ENCODE measurements around the gene LNX1.

The LNX1 gene

GRCh38 chr4:53598483-53598882 lies 7.2 kb upstream of the LNX1 start:
- no peak for DNase-seq

- DNase-seq: no peak
Measured at GRCh38 chr4:53596901-53597300, 5.6 kb upstream of the LNX1 start.

GRCh38 chr4:53595834-53596233 lies 4.5 kb upstream of the LNX1 start:
- no peak for DNase-seq

- DNase-seq: no peak
Measured at GRCh38 chr4:53595204-53595603, 3.9 kb upstream of the LNX1 start.

DNA sequence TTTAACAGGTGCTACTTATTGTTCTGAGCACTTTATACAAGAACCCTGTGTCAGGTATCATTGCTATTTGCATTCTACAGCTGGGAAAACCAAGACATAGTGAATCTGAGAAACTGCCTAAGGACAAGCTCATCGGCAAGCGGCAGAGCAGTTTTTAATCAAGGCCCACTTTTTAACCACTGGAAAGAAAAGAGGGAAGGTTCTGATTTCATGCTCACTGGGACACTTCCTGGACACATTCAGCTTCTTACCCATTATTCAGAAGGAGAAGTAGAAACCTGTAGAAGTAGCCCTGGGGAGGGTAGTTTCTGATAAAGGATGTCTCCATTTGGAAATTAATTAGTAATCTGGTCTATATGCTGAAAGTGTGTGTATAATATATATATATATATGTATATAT lies 2.5 kb upstream of the LNX1 start:
- DNase-seq: no peak

DNA sequence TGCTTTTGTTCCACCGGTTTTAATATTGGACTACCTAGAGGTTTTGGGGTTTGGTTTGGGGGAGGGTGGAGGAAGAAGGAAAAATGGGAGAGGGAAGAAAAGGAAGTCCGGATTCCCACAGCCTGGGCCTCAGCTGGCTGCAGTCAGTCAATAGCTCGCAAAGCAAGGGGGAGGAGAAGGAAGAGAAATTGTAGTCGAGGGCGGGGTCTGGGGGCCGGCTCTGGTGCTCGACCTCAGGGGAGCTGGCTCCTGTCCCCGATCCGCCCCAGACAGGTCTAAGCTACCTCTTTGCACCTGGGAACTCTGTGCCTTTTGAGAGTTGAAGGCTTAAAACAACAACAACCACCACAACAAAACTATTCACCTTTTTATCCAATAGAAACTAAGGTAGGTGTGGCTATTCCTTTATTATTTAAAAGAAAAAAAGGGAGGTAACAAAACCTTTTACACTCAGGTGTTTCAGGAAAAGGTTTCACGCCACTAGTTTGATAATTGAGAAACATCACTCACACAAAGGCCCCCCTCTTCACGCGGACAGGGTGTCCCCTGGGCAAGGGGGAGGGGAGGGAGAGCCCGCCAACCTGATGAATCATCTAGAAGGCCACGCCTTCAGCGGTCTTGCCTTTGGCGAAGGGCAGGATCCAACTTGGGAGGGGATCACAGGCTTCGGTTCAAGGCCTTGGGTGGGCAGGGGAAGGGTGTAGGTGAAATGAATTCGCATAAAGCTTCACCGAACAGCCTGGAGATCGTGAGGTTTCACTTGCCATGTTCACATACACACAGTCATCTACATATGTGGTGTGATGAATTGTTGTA lies 1.6 kb upstream of the LNX1 start:
- no peak for DNase-seq

- DNase-seq: no peak
Measured at GRCh38 chr4:53592122-53592521, 836 bp upstream of the LNX1 start.

- no peak for DNase-seq
Measured at GRCh38 chr4:53590187-53590586, 1.1 kb downstream of the LNX1 start.

- DNase-seq: no peak
Measured at GRCh38 chr4:53589511-53589910, 1.8 kb downstream of the LNX1 start.

DNA sequence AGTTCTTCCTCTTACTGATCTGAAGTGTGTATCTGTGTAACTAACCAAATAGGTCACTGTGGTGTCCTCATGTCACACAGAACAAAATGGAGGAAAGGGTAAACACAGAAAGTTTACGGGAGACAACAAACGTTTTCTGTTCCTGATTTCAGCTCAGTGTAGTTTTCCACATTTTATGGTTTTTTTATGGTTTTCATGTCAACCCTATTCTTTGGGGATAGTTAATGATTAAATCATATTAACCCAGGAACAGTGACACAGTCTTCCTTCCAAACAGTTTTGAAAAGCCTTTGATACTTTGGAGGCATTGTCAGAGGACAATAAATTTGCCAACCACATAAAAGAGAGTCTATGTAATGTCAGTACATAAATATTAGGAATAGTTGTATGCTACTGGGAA lies 4.2 kb downstream of the LNX1 start:
- no peak for DNase-seq

DNA sequence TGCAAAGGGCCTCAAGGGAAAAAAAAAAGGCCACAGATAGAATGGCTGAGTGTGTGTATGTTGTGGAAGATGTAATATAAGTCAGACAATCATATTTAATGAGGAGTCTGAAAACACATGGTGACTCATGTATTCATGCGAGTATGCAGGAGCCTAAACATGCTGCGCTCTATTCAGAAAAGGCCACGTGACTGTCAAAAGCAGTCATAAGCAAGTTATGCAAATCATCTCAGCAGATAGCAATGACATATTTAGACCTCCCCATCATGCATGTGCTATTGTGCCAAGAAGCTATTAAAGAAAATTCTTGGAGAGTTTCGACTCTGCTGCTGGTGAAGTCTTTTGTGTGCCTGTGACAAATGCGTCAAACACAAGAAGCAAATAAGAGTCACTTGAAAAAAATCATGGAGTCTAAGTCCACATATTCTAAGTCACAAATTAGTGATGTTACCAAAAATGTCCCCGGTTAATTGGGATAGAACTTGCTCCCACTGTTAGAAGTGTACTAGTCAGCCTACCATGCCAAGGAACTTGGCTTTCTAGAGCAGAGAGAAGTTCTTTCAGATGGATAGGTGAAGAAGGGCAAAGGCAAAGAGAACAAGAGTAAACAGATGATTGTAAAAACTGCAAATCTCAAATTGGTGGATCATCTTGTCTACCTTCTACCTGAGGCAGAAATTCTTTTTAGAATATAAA lies 5.0 kb downstream of the LNX1 start:
- no peak for DNase-seq

- DNase-seq: no peak
Measured at GRCh38 chr4:53584658-53585057, 6.6 kb downstream of the LNX1 start.

DNA sequence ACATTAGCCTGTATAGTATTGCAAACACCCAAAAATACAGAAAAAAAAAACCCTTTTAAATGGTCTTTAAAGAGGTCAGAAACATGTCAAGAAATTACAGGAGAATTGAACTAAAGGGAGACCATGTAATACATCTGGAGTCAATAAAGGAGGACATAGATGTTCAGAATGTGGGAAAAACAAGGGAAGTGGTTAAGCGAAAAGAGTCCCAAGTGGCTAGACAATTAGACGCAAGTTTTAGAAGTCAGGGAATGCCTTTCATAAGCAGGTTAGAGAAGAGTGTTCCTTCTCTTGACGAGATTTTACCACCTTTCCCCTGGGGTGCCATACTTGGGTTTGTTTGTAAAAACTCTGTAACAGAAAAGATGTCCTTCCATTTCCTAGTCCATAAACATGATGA lies 7.8 kb downstream of the LNX1 start:
- no peak for DNase-seq

DNA sequence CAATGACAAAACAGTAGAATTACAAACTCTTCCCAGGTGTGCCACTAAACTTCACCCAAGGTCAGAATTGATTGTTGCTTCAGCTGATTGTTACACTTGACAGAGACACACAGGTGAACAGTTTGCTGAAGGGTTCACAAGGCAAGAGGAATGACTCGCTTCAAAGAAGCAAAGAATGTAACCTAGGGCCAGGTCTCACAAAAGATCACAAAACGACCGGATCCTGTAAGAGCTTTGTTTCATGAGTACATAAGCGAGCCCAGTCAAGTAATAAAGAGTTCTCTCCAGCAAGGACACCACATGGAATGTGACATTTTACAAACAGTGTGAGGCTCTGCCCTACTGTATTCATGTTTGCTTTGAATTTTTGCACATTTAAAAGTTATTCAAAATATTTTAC lies 9.1 kb downstream of the LNX1 start:
- no peak for DNase-seq

GRCh38 chr4:53580274-53580673 lies 11.0 kb downstream of the LNX1 start:
- DNase-seq: no peak

DNA sequence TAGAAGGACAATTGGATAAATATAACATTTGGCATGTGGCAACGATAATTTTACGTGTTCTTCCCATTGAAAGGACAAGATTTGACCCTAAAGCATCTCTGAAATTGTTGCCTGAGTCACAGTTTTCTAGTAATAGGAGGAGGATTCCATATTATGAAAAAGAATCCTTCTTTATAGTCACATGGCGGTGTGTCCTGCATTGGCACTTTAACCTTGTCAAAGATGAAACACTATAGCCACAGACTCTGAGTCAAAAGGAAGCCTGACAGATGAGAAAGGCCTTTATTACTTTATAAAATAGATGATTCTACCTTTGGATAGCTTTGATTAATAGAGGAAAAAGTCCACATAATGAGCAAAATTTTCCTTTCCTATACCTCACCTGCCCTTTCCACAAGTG lies 11.5 kb downstream of the LNX1 start:
- DNase-seq: no peak

DNA sequence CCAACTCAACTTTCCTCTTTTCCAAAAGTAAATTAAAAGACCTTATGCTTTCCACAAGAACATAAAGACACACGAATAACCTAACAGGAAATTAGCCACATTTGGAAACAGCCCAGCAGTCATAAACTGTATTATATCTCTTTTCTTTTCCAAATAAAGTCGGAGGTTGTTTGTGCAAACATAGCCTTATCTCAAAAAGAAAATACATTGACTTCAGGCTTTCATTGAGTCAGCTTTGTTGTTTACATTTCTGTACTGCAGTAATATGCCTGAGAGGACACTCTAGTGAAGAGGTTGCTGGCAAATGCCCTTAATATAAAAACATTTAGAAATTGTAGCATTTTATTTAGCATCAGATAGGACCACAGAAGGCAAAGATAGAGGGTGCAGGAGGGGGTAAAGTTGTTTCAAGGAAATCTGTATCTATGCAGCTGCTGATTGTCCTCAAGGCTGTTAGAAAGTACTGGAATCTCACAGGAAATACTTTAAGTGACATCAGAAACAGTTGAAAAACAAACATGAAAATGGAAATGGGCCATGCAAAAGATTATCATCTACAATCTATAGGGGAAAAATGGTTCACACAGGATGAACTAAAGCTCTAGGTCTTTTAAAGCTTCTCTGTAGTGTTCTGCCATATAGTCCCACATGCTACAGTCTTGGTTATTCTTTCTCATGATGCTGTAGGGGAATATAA lies 14.5 kb downstream of the LNX1 start:
- no peak for DNase-seq

DNA sequence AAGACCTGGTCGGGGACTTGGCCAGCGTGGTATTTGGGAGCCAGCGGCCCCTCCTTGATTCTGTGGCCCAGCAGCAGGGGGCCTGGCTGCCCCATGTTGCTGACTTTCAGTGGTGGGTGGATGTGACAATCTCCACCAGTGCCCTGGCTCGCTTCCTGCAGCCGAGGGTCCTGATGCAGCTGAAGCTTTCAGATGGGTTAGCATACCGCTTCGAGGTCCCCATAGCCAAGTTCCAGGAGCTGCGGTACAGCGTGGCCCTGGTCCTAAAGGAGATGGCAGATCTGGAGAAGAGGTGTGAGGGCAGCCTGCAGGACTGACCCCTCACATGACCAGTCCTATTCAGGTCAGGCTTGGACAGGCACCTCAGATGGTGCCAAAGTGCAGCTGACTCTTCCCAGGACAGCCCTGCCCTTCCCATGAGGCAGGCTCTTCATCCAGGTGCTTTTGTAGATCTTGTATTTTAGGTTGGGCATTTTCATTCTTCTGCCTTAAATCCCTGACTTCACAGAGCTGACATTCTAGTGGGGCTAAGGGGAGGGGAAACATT lies 15.1 kb downstream of the LNX1 start:
- no peak for DNase-seq

DNA sequence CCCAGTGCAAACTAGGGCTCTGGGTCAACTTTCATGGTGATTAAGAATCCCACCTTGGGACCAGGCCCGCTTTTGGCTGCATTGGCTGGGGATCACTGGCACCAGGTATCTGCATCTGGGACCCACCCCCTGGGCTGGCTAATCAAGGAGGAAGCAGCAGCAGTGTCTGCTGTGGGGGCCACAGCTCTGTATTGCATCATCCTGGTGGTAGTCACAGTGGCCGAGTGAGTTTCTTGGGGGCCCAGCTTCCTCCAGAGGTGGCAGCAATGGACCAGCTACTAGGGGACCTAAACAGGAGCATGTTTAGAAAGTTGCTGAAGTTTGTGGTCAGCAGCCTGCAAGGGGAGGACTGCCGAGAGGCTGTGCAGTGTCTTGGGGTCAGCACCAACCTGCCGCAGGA lies 15.7 kb downstream of the LNX1 start:
- no peak for DNase-seq

GRCh38 chr4:53574528-53574927 lies 16.8 kb downstream of the LNX1 start:
- DNase-seq: no peak

DNA sequence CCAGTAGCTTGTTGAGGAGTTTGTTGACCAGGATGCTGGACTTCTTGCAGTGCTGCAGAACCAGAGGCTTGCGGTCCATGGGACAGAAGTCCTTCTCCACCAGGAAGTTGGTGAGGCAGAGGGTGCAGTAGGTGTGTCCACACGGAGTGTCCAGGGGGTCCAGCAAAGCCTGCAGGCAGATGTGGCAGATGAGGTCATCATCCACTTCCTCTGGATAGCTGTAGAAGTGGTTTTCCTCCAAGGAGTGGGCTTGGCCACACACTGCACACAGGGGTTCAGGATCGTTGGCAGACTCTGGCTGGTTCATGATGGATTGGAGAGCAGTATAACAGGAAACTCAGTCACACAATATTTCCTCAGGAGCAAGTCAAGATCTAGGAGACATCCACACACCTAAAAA lies 17.6 kb downstream of the LNX1 start:
- no peak for DNase-seq

DNA sequence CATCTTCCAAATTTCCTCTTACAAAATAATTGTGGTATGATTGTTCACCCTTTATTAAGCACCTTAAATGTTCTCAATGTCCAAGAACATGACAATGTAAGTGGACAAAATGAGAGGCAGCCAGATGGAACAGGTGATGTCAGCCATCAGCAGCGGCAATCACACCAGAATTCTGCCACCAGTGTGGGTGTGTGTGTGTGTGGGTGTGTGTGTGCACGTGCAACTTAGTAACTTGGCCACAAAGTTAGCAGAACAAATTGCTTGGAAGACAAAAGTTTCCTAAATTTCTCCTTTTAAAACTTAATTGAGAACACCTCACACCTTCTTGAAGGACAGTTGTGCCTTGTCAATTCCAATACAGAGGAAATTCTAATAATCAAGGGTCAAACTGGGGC lies 18.7 kb downstream of the LNX1 start:
- no peak for DNase-seq

DNA sequence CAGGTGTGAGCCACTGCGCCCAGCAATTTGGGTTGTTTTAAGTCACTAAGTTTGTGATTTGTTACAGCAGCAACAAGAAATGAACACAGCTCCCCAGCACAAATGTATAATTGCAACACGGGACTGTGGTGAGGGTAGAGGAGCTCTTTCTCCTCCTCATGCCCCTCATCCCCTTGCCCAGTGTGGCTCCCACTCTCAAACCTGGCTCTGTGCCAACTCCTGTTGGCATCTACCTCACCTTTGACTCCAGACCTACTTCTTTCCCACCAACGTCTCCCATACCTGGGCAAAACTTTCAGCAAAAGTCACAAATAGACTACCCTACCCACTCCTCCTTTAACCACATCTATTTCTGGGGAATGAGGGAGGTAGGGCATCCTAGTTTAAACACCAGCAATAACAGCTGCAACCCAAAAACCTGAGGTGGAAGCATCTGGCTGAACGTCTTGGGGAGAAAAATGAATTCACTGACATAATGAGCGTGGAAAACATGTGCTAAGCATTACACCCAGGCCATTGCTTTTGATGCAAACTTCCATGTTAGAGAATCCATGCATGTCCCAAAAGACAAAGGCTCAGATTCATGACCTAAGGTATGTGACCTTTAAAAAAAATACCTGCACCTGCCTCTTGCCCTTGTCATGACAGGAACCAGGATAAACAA lies 19.2 kb downstream of the LNX1 start:
- DNase-seq: no peak
